Caco-2 (cell line): ENCODE data around the gene SPATA19. TPM values are rescaled to one million over a fixed set of nuclear protein-coding genes. Genes with fewer than 3 reads are reported as not detected.

ENCODE experiments used
- BruUV-seq: library from RNA; stranded (reverse); fragments of 400-500 nt; replicated peaks from 2 replicates; lab custom pipeline; 2021; lab: Mats Ljungman, UMichigan
- CTCF ChIA-PET: fragments of 300-600 bp; sonication (Branson Sonifier 250); formaldehyde crosslinking; loops from one replicate; lab custom pipeline; 2022; ENCODE audit warnings: antibody characterized with exemption; lab: Charles Lee
- POLR2A ChIA-PET: fragments of 300-600 bp; sonication (Branson Sonifier 250); formaldehyde crosslinking; loops from one replicate; lab custom pipeline; 2022; ENCODE audit warnings: antibody characterized with exemption; lab: Charles Lee
- DNase-seq, 2 experiments: peaks; one replicate each; pipeline versions ENCODE4 v3.0.0 to v3.0.0-alpha.2; 2020 to 2022
- H3K27me3 ChIP-seq: replicated peaks from 2 replicates; pipeline ENCODE4 v1.6.0; 2011; ENCODE audit warnings: low read length; ENCODE audit not compliant: control insufficient read depth, insufficient read depth
- H3K36me3 ChIP-seq: 2 replicates; pipeline ENCODE4 v1.5.1; 2011; ENCODE audit warnings: low read length; ENCODE audit not compliant: control insufficient read depth, insufficient read depth
- H3K4me1 ChIP-seq: fragments of 250-450 bp; sonication (Bioruptor Pico); 2 replicates; pipeline ENCODE4 v1.5.1; 2020; ENCODE audit warnings: mild to moderate bottlenecking
- H3K4me3 ChIP-seq: 2 replicates; pipeline ENCODE4 v1.5.1; 2011; ENCODE audit warnings: low read depth, mild to moderate bottlenecking, control low read depth, low read length
- H3K9me3 ChIP-seq: fragments of 250-450 bp; sonication (Bioruptor Pico); 2 replicates; pipeline ENCODE4 v1.5.1; 2020; ENCODE audit warnings: mild to moderate bottlenecking, moderate library complexity
- H3K27ac Mint-ChIP-seq: one replicate; pipeline ENCODE4 v1.8.0; 2022; ENCODE audit warnings: mixed read lengths; ENCODE audit not compliant: unreplicated experiment
- H3K27me3 Mint-ChIP-seq: one replicate; pipeline ENCODE4 v1.8.0; 2022; ENCODE audit warnings: mixed read lengths; ENCODE audit not compliant: insufficient read depth, unreplicated experiment
- H3K36me3 Mint-ChIP-seq: one replicate; pipeline ENCODE4 v1.8.0; 2022; ENCODE audit warnings: mild to moderate bottlenecking, mixed read lengths; ENCODE audit not compliant: insufficient read depth, unreplicated experiment
- H3K4me1 Mint-ChIP-seq: one replicate; pipeline ENCODE4 v1.8.0; 2022; ENCODE audit warnings: low read depth, mixed read lengths; ENCODE audit not compliant: unreplicated experiment
- H3K4me3 Mint-ChIP-seq: one replicate; pipeline ENCODE4 v1.8.0; 2022; ENCODE audit warnings: mild to moderate bottlenecking, moderate library complexity, mixed read lengths; ENCODE audit not compliant: unreplicated experiment
- H3K9me3 Mint-ChIP-seq: one replicate; pipeline ENCODE4 v1.8.0; 2022; ENCODE audit warnings: mixed read lengths; ENCODE audit not compliant: unreplicated experiment
- CTCF ChIP-seq, 2 experiments: fragments of 200-600 bp in 1 of 2; IDR thresholded peaks; 1 replicate in 1 of 2; 2 replicates in 1 of 2; pipeline versions ENCODE4 v1.5.1 to v1.8.0; 2011 to 2022; ENCODE audit warnings: antibody characterized with exemption in 1 of 2, control low read depth in 1 of 2, inconsistent platforms in 1 of 2, low read depth in 1 of 2, low read length in 1 of 2, mild to moderate bottlenecking in 1 of 2, moderate library complexity in 1 of 2; ENCODE audit not compliant: insufficient read depth in 1 of 2, severe bottlenecking in 1 of 2, unreplicated experiment in 1 of 2
- intact Hi-C: fragments of 100-400 bp; cut with micrococcal nuclease; formaldehyde crosslinking; loops from one replicate; pipeline ENCODE4 v1.10.0; 2022; ENCODE audit not compliant: unreplicated experiment
- total RNA-seq: library from RNA; stranded (reverse); gene quantifications from 2 replicates; pipeline ENCODE4 v1.2.3, GENCODE V29; 2022

SPATA19 gene
- total RNA-seq, 1 experiment from 2014 or later, result not detected

- no peaks in the 10 kb centered on the region for H3K36me3 ChIP-seq
- H3K27ac Mint-ChIP-seq, result no peak overlapping the region
- H3K4me1 ChIP-seq, result no peaks in the 10 kb centered on the region
- no peak overlapping the region for H3K4me3 ChIP-seq
- H3K9me3 ChIP-seq, result peaks cover 26% of the 10 kb centered on the region
- no peak for TF ChIP-seq CTCF (IDR thresholded peaks at IDR 0.05; ENCODE audit: insufficient read depth in 1 of 2, low read depth in 1 of 2, low read length in 1 of 2, severe bottlenecking in 1 of 2, unreplicated experiment in 1 of 2)
- peaks cover 3% of the 10 kb centered on the region for H3K27me3 Mint-ChIP-seq
- ChIA-PET CTCF (interaction anchor here (1.1 kb wide), 1 partner anchor 28 kb away, joined by 3 read pairs; no protein-coding TSS in a partner anchor), POLR2A (no interaction called here)
- no TSS peak for BruUV-seq
- peaks cover 13% of the 10 kb centered on the region for H3K9me3 Mint-ChIP-seq
- H3K36me3 Mint-ChIP-seq, result no peaks in the 10 kb centered on the region
- H3K4me3 Mint-ChIP-seq, result no peak overlapping the region
- H3K4me1 Mint-ChIP-seq, result no peaks in the 10 kb centered on the region
- DNase-seq, result no peak
- intact Hi-C loops, result no loop called here
- no peaks in the 10 kb centered on the region for H3K27me3 ChIP-seq
These were observed 51.9 kb downstream of the SPATA19 start for GRCh38 chr11:133793271-133794035.

- Mint-ChIP-seq H3K36me3 (no peaks in the 10 kb centered on the region), H3K4me1 (no peaks in the 10 kb centered on the region), H3K4me3 (no peak overlapping the region), H3K27ac (no peak overlapping the region), H3K27me3 (peaks cover 6% of the 10 kb centered on the region), H3K9me3 (peaks cover 13% of the 10 kb centered on the region)
- Histone ChIP-seq H3K27me3 (no peaks in the 10 kb centered on the region), H3K36me3 (no peaks in the 10 kb centered on the region), H3K4me1 (no peaks in the 10 kb centered on the region), H3K4me3 (no peak overlapping the region), H3K9me3 (peaks cover 24% of the 10 kb centered on the region)
- CTCF ChIA-PET, result no interaction called here
- POLR2A ChIA-PET, result no interaction called here
- BruUV-seq, result no TSS peak
- no peak for DNase-seq
- no peak for TF ChIP-seq CTCF (IDR thresholded peaks at IDR 0.05; ENCODE audit: insufficient read depth in 1 of 2, low read depth in 1 of 2, low read length in 1 of 2, severe bottlenecking in 1 of 2, unreplicated experiment in 1 of 2)
- intact Hi-C loops, result no loop called here
These were observed 54.3 kb downstream of the SPATA19 start for GRCh38 chr11:133790995-133791394.

Other genes starting within 250 kb of the SPATA19 start
- 4.2 and 4.3 TPM in 2 replicates for gene IGSF9B, start 111.5 kb upstream of the SPATA19 start, total RNA-seq
- gene JAM3, start 223.6 kb upstream of the SPATA19 start, total RNA-seq, result 0.65 and 1.5 TPM in 2 replicates